ENCODE results near the gene LRFN3. TPM values are rescaled to one million over a fixed set of nuclear protein-coding genes. Genes with fewer than 3 reads are reported as not detected.

LRFN3 gene
- total RNA-seq, 2 experiments from 2014 or later, result 4.0 TPM

- peak overlapping the region; percentile 98 for H3K27ac Mint-ChIP-seq
- H3K36me3 Mint-ChIP-seq (ENCODE audit: low read depth), result peaks cover 37% of the 10 kb centered on the region
- CTCF ChIA-PET, result no interaction called here
Observed at GRCh38 chr19:35899547-35900214, 36.5 kb upstream of the LRFN3 start.

DNA sequence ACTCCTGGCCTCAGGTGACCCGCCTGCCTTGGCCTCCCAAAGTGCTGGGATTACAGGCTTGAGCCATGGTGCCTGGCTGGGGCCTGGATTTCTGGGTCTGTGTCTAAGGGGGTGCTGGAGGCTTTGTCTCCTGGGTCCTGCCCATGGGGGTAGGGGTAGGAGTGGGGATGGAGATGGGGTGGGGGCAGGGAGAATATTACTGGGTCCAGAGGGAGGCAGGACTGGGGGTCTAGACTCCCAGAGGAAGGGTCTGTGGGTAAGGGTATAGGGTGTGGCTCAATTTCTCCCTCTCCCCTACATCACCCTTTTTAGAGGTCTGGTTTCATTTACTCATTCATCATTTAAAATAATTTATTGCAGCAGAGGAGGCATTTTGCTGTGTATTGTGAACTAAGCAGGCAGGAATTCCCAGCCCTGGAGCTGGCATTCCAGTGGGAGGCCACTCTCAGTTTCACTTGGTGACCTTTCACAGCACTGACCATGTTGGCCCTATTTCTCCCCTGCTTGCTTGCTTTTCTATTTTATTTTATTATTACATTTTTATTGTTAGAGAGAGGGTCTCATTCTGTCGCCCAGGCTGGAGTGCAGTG lies 35.0 kb upstream of the LRFN3 start:
- no peaks in the 10 kb centered on the region for H3K9me3 Mint-ChIP-seq
- H3K36me3 Mint-ChIP-seq (ENCODE audit: low read depth), result peaks cover 28% of the 10 kb centered on the region
- intact Hi-C loops (cut with micrococcal nuclease), result loop anchor here (5.0 kb wide), 1 partner anchor 354 kb away; the partner anchor contains the start of gene TMEM147
- CTCF ChIA-PET, result no interaction called here
- no peak for DNase-seq
- H3K4me3 Mint-ChIP-seq, result peak overlapping the region; percentile 94
- H3K4me1 Mint-ChIP-seq (ENCODE audit: low read depth), result peaks cover 67% of the 10 kb centered on the region
- H3K27ac Mint-ChIP-seq, result peak overlapping the region; percentile 98
- no peaks in the 10 kb centered on the region for H3K27me3 Mint-ChIP-seq (ENCODE audit: low read depth)

More at GRCh38 chr19:35899547-35900214, 36.5 kb upstream of the LRFN3 start:
- peak; percentile 91 for DNase-seq
- Mint-ChIP-seq H3K4me3 (peak overlapping the region; percentile 94), H3K4me1 (ENCODE audit: low read depth) (peaks cover 70% of the 10 kb centered on the region), H3K9me3 (no peaks in the 10 kb centered on the region), H3K27me3 (ENCODE audit: low read depth) (no peaks in the 10 kb centered on the region)
- intact Hi-C loops (cut with micrococcal nuclease), result loop anchor here (1.0 to 5.0 kb wide), 10 partner anchors 16 to 352 kb away; partner anchors contain the start of genes ALKBH6, ARHGAP33, POLR2I and PSENEN

GRCh38 chr19:35901854-35902661 lies 34.1 kb upstream of the LRFN3 start, which contains the start of gene HCST:
TSS of gene HCST (plus strand) at chr19:35902529. CDS start at chr19:35902594, 65 bp downstream.
- Mint-ChIP-seq H3K4me3 (peak within 1 kb of the TSS; percentile 80), H3K36me3 (ENCODE audit: low read depth) (peaks cover 23% of the 10 kb centered on the region), H3K27ac (peak within 1 kb of the TSS; percentile 89), H3K4me1 (ENCODE audit: low read depth) (peaks cover 62% of the 10 kb centered on the region), H3K27me3 (ENCODE audit: low read depth) (no peaks in the 10 kb centered on the region), H3K9me3 (no peaks in the 10 kb centered on the region)
- CTCF ChIA-PET, result interaction anchor here (0.6 kb wide), 1 partner anchor 33 kb away, joined by 3 read pairs; no protein-coding TSS in a partner anchor
- peak; percentile 58 for DNase-seq
- intact Hi-C loops (cut with micrococcal nuclease), result loop anchor here (5.0 kb wide), 1 partner anchor 355 kb away; the partner anchor contains the start of gene TMEM147

GRCh38 chr19:35902870-35903475 lies 33.2 kb upstream of the LRFN3 start:
- Mint-ChIP-seq H3K36me3 (ENCODE audit: low read depth) (peaks cover 14% of the 10 kb centered on the region), H3K4me3 (peak overlapping the region; percentile 80), H3K9me3 (no peaks in the 10 kb centered on the region), H3K4me1 (ENCODE audit: low read depth) (peaks cover 53% of the 10 kb centered on the region), H3K27ac (peak overlapping the region; percentile 89), H3K27me3 (ENCODE audit: low read depth) (no peaks in the 10 kb centered on the region)
- CTCF ChIA-PET, result interaction anchor here (0.8 to 1.0 kb wide), 2 partner anchors 9 to 20 kb away, joined by 3 to 4 read pairs; no protein-coding TSS in a partner anchor
- intact Hi-C loops (cut with micrococcal nuclease), result loop anchor here (1.0 to 5.0 kb wide), 4 partner anchors 151 to 356 kb away; partner anchors contain the start of genes COX6B1, THAP8, TMEM147 and WDR62
- DNase-seq, result no peak

DNA sequence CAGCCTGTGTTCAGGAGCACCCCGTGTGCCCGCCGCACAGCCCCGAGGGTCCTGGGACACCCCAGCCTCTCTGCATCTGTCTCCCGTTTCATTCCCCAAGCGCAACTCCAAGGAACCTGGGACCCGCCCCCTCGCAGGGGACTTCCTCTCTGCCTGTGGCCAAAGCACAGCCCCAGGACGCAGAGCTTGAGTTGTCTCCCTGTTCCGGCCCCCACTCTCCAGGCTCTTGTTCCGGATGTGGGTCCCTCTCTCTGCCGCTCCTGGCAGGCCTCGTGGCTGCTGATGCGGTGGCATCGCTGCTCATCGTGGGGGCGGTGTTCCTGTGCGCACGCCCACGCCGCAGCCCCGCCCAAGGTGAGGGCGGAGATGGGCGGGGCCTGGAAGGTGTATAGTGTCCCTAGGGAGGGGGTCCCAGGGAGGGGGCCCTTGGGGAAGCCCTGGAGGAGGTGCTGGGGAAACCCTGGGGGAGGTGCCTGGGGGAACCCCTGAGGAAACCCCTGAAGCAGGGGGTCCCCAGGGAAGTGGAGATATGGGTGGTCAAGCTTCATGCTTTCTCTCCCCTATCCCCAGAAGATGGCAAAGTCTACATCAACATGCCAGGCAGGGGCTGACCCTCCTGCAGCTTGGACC lies 32.5 kb upstream of the LRFN3 start:
- H3K27ac Mint-ChIP-seq, result peak overlapping the region; percentile 89
- H3K9me3 Mint-ChIP-seq, result no peaks in the 10 kb centered on the region
- H3K36me3 Mint-ChIP-seq (ENCODE audit: low read depth), result peaks cover 8% of the 10 kb centered on the region
- peaks cover 52% of the 10 kb centered on the region for H3K4me1 Mint-ChIP-seq (ENCODE audit: low read depth)
- CTCF ChIA-PET, result interaction anchor here (0.8 to 1.0 kb wide), 2 partner anchors 8 to 21 kb away, joined by 3 to 4 read pairs; no protein-coding TSS in a partner anchor
- H3K27me3 Mint-ChIP-seq (ENCODE audit: low read depth), result no peaks in the 10 kb centered on the region
- peak; percentile 95 for DNase-seq
- intact Hi-C loops (cut with micrococcal nuclease), result loop anchor here (1.0 to 5.0 kb wide), 4 partner anchors 151 to 356 kb away; partner anchors contain the start of genes COX6B1, THAP8, TMEM147 and WDR62
- H3K4me3 Mint-ChIP-seq, result peak overlapping the region; percentile 80

DNA sequence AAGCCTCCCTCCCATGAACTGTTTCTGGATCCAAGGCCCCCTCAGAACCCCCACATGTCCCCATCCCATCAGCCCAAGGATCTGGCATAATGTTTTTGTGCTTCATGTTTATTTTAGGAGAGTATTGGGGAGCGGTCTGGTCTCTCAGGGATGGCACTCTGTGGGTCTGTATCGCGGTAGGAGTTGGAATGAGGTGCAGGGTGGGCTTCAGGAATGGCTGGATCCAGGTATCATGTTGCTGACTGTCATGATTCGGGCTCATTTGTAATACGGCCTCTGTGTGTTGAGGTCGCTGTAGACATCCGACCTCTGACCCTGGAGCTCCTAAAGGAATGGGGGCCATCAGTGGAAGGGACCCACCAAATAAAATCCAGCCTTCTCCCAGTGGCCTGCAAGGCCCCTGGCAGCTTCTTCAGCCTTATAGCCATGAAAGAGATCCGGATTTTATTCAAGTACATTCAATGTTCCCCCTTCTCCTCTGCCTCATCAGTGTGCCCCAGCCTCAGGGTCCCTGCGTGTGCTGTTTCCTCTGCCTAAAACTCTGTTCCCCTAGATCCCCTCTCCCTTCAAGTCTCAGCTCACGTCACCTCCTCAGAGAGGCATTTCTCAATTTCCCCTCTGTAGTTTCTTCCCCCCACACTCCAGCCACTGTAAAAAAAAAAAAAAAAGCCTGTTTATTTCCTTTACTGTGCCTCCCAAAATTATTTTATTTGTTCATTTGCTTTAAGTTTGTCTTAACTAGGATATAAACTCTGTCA lies 31.7 kb upstream of the LRFN3 start:
- intact Hi-C loops (cut with micrococcal nuclease), result loop anchor here (5.0 kb wide), 1 partner anchor 357 kb away; the partner anchor contains the start of gene TMEM147
- CTCF ChIA-PET, result interaction anchor here (0.7 kb wide), 1 partner anchor 109 kb away, joined by 3 read pairs; the partner anchor contains the start of gene ALKBH6
- Mint-ChIP-seq H3K36me3 (ENCODE audit: low read depth) (peaks cover 2% of the 10 kb centered on the region), H3K27me3 (ENCODE audit: low read depth) (no peaks in the 10 kb centered on the region), H3K4me1 (ENCODE audit: low read depth) (peaks cover 56% of the 10 kb centered on the region), H3K27ac (peak overlapping the region; percentile 76), H3K9me3 (no peaks in the 10 kb centered on the region), H3K4me3 (peak overlapping the region; percentile 23)
- no peak for DNase-seq

DNA sequence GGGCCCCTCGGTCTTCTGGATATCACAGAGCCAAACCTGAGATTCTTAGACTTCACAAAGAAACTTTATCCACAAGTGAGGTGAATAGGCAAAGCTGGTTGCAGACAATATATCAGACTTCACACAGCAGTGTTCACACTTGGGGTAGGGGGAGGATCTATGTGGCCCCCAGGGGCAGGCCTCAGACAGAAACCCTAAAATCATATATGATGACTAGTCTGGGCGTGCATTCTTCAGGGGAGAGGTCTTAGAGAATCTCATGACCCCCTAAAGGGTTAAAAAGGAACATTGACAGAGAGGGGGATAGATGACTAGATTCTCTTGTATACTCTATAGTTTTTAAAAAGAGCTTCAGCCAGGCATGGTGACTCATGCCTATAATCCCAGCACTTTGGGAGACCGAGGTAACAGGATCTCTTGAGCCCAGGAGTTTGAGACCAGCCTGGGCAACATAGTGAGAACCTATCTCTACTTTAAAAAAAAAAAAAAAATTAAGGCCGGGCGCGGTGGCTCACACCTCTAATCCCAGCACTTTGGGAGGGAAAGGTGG lies 30.9 kb upstream of the LRFN3 start:
- Mint-ChIP-seq H3K27ac (no peak overlapping the region), H3K4me3 (no peak overlapping the region), H3K9me3 (no peaks in the 10 kb centered on the region)

DNA sequence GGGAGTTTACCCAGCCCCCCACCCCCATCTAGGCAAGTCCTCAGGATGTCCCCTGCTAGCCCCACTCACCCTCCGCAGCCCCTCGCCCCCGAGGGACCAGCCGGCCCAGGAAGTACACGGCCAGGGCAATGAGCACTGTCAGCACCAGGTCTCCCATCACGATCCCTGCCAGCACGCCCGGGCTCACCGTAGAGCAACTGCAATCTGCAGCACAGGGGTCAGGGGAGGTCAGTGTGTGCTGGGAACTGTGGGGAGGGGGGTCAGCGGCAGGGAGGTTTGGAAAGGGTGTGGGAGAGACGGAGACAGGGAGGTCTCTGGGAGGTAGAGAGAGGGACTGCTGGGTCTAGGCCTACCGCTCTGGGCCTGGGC lies 28.8 kb upstream of the LRFN3 start:
- H3K4me3 Mint-ChIP-seq, result no peak overlapping the region
- H3K27me3 Mint-ChIP-seq (ENCODE audit: low read depth), result no peaks in the 10 kb centered on the region
- H3K9me3 Mint-ChIP-seq, result no peaks in the 10 kb centered on the region
- H3K27ac Mint-ChIP-seq, result no peak overlapping the region
- no peaks in the 10 kb centered on the region for H3K36me3 Mint-ChIP-seq (ENCODE audit: low read depth)
- intact Hi-C loops (cut with micrococcal nuclease), result no loop called here
- peaks cover 52% of the 10 kb centered on the region for H3K4me1 Mint-ChIP-seq (ENCODE audit: low read depth)
- CTCF ChIA-PET, result no interaction called here
- no peak for DNase-seq

More for the DNA sequence above, 30.9 kb upstream of the LRFN3 start:
- no peak for DNase-seq
- intact Hi-C loops (cut with micrococcal nuclease), result no loop called here
- Mint-ChIP-seq H3K36me3 (ENCODE audit: low read depth) (no peaks in the 10 kb centered on the region), H3K27me3 (ENCODE audit: low read depth) (no peaks in the 10 kb centered on the region), H3K4me1 (ENCODE audit: low read depth) (peaks cover 58% of the 10 kb centered on the region)
- CTCF ChIA-PET, result interaction anchor here (0.7 kb wide), 1 partner anchor 127 kb away, joined by 3 read pairs; no protein-coding TSS in a partner anchor

DNA sequence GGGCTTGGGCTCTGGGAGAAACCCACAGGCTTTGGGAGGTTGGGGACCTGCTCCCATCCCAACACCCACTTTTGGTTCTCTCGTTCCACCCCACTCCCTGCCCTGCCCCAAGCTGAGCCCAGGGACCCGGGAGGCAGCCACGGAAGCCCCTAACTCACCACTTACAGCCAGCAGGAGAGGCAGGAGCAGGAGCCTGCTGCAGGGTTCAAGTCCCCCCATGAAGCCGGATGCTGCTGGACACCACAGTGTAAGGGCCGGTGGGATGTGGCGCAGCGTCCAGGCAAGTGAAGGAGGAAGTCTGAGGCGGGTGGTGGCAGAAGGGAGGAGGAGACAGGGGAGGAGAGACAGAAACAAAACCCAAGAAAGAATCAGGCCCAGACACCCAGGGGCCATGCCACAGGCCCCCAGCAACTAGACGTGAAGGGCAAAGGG lies 28.1 kb upstream of the LRFN3 start, which contains the start of gene TYROBP:
Gene TYROBP (minus strand): TSS at position 286 of the 432 bp plus-strand sequence. CDS start 67 bp downstream, at position 219.
- Mint-ChIP-seq H3K27ac (no peak within 1 kb of the TSS), H3K4me1 (ENCODE audit: low read depth) (peaks cover 45% of the 10 kb centered on the region), H3K36me3 (ENCODE audit: low read depth) (no peaks in the 10 kb centered on the region), H3K27me3 (ENCODE audit: low read depth) (no peaks in the 10 kb centered on the region), H3K9me3 (no peaks in the 10 kb centered on the region), H3K4me3 (no peak within 1 kb of the TSS)
- intact Hi-C loops (cut with micrococcal nuclease), result no loop called here
- DNase-seq, result no peak
- CTCF ChIA-PET, result no interaction called here

- peak; percentile 42 for DNase-seq
- H3K36me3 Mint-ChIP-seq (ENCODE audit: low read depth), result no peaks in the 10 kb centered on the region
- H3K9me3 Mint-ChIP-seq, result no peaks in the 10 kb centered on the region
- intact Hi-C loops (cut with micrococcal nuclease), result no loop called here
- CTCF ChIA-PET, result interaction anchor here (0.6 kb wide), 1 partner anchor 14 kb away, joined by 3 read pairs; no protein-coding TSS in a partner anchor
- peak overlapping the region; percentile 34 for H3K27ac Mint-ChIP-seq
- H3K4me3 Mint-ChIP-seq, result no peak overlapping the region
- peaks cover 39% of the 10 kb centered on the region for H3K4me1 Mint-ChIP-seq (ENCODE audit: low read depth)
- no peaks in the 10 kb centered on the region for H3K27me3 Mint-ChIP-seq (ENCODE audit: low read depth)
Observed at GRCh38 chr19:35908973-35909683, 27.0 kb upstream of the LRFN3 start.

Measured in activated naive CD4-positive, alpha-beta T cell treated with anti-CD3 and anti-CD28 coated beads for 36 hours (primary cell).